Mucosa of descending colon (tissue), 3 donors: ENCODE data around the gene AGXT2. TPM values are rescaled to one million over a fixed set of nuclear protein-coding genes. Genes with fewer than 3 reads are reported as not detected.

Experiments used
- ATAC-seq: fragments of 200-7000 bp; cut with Tn5 transposase; one replicate; pipeline ENCODE4 v1.9.1; 2020; ENCODE audit warnings: mild to moderate bottlenecking, moderate library complexity
- DNase-seq, 3 donors: peaks; one replicate each; pipeline ENCODE4 v3.0.0-alpha.2; 2020
- H3K36me3 ChIP-seq: fragments of 200-600 bp; one replicate; pipeline ENCODE4 v1.8.0; 2021; ENCODE audit warnings: low read depth, mild to moderate bottlenecking
- H3K4me1 ChIP-seq: fragments of 200-600 bp; one replicate; pipeline ENCODE4 v1.8.0; 2021; ENCODE audit warnings: low read depth, mild to moderate bottlenecking
- H3K4me3 ChIP-seq: fragments of 200-600 bp; one replicate; pipeline ENCODE4 v1.8.0; 2021; ENCODE audit warnings: mild to moderate bottlenecking
- H3K9me3 ChIP-seq: fragments of 200-600 bp; one replicate; pipeline ENCODE4 v1.8.0; 2021; ENCODE audit warnings: mild to moderate bottlenecking
- intact Hi-C, 2 donors: fragments of 100-400 bp; cut with DNase I in 1 of 2; cut with micrococcal nuclease in 1 of 2; formaldehyde crosslinking; loops; one replicate each; pipeline versions ENCODE4 v1.11.0 to v1.11.1; 2022; cut with DNase I, micrococcal nuclease
- total RNA-seq, 3 donors: library from RNA; stranded (reverse); fragmentation: NEBNext Ultra II Directional in 2 of 3; extraction: Animal tissue kit (Norgen Biotek cat#: 25700) in 2 of 3; gene quantifications; one replicate each; pipeline versions ENCODE4 v1.2.1 to v1.2.4, GENCODE V29; 2021 to 2023
- TF ChIP-seq, protein P1 (sequence below): fragments of 200-600 bp; IDR thresholded peaks from one replicate; pipeline ENCODE4 v1.8.0; 2022; ENCODE audit warnings: antibody characterized with exemption, mild to moderate bottlenecking
- donor health status: DM: no; HTN: no; CAD: no; lungs with moderate emphysema.
- donor health status: DM: no; HTN: no; CAD: no.
- donor health status: DM: no; HTN: yes; CAD: no.

The AGXT2 gene
- total RNA-seq, 3 donors from 2014 or later: not detected

DNA sequence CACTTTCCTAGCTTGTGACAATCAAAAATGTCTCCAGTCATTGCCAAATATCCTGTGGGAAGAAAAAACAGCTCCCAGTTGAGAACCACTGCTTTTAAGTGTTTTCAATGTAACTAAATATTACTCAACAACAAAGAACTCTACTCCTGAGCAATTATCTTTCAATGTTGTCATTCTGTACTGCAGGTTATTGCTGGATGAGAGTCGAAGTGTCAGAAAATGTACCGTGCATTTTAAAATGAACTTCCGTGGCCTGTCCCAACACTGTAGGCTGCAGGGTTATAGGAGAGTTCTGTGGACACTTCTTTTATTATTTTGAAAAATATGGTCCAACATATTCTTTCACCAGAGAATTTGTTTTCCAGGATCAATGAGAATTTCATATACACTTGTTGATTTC is 34.8 kb upstream of the AGXT2 start:
- ATAC-seq: no peak
- intact Hi-C loops: loop anchor here in 1 of 2 donors (10.0 kb wide), 1 partner anchor 842 kb away; no protein-coding TSS in a partner anchor
- no peaks in the 10 kb centered on the region for H3K9me3 ChIP-seq
- no peak overlapping the region for H3K4me3 ChIP-seq
- H3K36me3 ChIP-seq: no peaks in the 10 kb centered on the region
- H3K4me1 ChIP-seq: no peaks in the 10 kb centered on the region
- TF ChIP-seq, protein P1, sequence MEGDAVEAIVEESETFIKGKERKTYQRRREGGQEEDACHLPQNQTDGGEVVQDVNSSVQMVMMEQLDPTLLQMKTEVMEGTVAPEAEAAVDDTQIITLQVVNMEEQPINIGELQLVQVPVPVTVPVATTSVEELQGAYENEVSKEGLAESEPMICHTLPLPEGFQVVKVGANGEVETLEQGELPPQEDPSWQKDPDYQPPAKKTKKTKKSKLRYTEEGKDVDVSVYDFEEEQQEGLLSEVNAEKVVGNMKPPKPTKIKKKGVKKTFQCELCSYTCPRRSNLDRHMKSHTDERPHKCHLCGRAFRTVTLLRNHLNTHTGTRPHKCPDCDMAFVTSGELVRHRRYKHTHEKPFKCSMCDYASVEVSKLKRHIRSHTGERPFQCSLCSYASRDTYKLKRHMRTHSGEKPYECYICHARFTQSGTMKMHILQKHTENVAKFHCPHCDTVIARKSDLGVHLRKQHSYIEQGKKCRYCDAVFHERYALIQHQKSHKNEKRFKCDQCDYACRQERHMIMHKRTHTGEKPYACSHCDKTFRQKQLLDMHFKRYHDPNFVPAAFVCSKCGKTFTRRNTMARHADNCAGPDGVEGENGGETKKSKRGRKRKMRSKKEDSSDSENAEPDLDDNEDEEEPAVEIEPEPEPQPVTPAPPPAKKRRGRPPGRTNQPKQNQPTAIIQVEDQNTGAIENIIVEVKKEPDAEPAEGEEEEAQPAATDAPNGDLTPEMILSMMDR: no peak
- DNase-seq: no peak

DNA sequence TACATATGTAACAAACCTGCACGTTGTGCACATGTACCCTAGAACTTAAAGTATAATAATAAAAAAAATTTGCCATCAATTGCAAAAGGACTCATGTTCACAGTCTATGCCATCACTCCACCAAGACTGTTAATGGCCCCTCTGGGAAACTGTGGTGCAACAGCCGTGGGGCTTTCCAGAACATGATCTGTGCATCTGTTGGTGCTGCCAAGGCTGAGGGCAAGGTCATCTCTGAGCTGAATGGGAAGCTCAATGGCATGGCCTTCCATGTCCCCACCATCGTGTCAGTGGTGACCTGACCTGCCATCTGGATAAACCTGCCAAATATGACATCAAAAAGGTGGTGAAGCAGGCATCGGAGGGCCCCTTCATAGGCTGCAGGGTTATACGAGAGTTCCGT is 33.4 kb upstream of the AGXT2 start:
- H3K9me3 ChIP-seq: no peaks in the 10 kb centered on the region
- no peak for ATAC-seq
- intact Hi-C loops: loop anchor here in 1 of 2 donors (10.0 kb wide), 1 partner anchor 844 kb away; no protein-coding TSS in a partner anchor
- H3K36me3 ChIP-seq: no peaks in the 10 kb centered on the region
- DNase-seq: no peak
- H3K4me3 ChIP-seq: no peak overlapping the region
- TF ChIP-seq, protein P1: no peak
- H3K4me1 ChIP-seq: no peaks in the 10 kb centered on the region

DNA sequence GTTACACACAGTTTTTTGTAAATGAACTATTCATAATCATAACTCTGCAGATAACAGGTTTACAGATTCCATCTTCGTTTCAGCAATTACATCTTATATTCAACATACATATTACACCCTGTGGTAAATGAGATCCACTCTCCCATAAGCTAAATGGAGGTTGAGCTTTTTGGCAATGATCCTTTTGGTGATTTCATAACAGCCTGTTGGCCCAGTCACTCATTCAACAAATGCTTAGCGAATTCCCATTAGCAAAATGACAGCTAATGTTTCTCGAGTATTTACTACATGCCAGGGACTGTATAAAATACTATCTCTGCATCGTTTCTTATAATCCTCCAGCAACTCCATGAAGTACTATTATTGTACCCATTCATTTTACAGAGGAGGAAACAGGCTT is 25.4 kb upstream of the AGXT2 start:
- TF ChIP-seq, protein P1: no peak
- H3K4me3 ChIP-seq: no peak overlapping the region
- ATAC-seq: no peak
- no peaks in the 10 kb centered on the region for H3K36me3 ChIP-seq
- H3K9me3 ChIP-seq: no peaks in the 10 kb centered on the region
- H3K4me1 ChIP-seq: no peaks in the 10 kb centered on the region
- no peak for DNase-seq
- intact Hi-C loops: no loop called here

DNA sequence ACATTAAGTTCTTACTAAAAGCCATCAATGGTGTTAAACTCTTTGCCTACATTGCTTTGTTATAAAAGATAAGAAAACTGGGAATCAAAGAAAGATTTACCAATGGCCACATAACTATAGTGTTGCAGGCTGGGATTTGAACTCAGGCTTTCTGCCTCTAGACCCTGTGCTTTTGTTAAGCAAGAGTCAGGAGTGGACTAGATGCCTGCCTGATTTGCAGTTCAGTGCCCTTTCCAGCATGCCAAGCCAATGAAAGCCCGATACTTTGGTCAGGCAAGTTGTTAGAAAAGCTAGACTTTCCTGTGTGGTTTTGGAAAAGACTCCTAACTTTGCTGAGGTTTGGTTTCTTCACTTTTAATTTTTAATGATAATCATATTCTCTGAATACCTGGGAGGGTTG is 21.4 kb upstream of the AGXT2 start:
- TF ChIP-seq, protein P1: no peak
- intact Hi-C loops: no loop called here
- ATAC-seq (no peak), DNase-seq (no peak)
- no peaks in the 10 kb centered on the region for H3K4me1 ChIP-seq
- H3K9me3 ChIP-seq: no peaks in the 10 kb centered on the region
- no peak overlapping the region for H3K4me3 ChIP-seq
- no peaks in the 10 kb centered on the region for H3K36me3 ChIP-seq

DNA sequence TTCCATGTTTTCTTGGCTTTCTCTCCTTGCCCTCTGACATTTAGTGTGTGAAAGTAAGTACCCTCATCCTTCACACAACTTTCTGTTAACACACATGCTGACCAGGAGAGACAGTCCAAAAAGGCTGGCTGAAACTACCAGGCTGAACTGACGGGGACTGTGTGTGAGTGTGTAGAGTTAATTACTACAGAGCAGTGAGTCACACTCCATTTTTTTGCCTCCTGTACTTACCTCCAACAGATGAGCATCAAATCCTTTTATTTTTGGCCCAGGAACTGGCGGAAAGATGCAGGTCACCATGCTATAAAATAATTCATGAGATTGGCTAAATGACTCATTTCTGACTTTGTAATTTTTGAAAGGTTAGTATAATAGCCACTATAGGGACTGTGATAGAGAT is 20.2 kb upstream of the AGXT2 start:
- no peaks in the 10 kb centered on the region for H3K4me1 ChIP-seq
- TF ChIP-seq, protein P1: no peak
- DNase-seq (no peak), ATAC-seq (no peak)
- no peaks in the 10 kb centered on the region for H3K9me3 ChIP-seq
- no peak overlapping the region for H3K4me3 ChIP-seq
- no peaks in the 10 kb centered on the region for H3K36me3 ChIP-seq
- intact Hi-C loops: no loop called here

DNA sequence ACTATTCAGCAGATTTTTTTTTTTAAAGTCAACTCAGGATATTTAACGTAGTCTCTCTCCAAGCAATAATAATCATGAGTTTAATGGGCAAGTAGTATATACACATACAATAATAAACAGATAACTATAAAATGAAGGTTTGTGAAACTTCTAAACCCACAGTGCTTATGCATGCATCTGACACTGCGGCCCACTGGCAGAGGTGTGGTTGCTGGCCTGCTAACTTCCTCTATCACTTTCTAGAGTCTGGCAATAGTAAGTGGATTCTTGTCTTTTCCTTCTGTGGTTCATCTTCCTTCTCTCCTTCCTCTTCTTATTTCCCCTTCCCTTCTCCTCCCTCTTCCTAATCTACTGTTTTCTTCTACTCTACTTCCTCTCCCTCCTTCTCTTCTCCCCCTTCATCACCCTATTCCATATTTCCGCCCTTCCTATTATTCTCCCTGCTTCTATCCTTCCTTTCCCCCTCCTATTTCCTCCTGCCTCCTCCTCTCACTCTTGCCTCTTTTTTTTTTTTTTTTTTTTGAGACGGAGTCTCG is 18.6 kb upstream of the AGXT2 start:
- Histone ChIP-seq H3K36me3 (no peaks in the 10 kb centered on the region), H3K4me1 (no peaks in the 10 kb centered on the region), H3K9me3 (no peaks in the 10 kb centered on the region), H3K4me3 (no peak overlapping the region)
- no peak for ATAC-seq
- TF ChIP-seq, protein P1: no peak
- no peak for DNase-seq
- intact Hi-C loops: no loop called here
